Karpas-422 (cell line): Measurements from ENCODE around the gene SGCD. TPM values are rescaled to one million over a fixed set of nuclear protein-coding genes. Genes with fewer than 3 reads are reported as not detected.

Experiments used
- DNase-seq: peaks from one replicate; pipeline ENCODE4 v3.0.0-alpha.2; 2015
- H2AFZ ChIP-seq: fragments of 200-600 bp; sonication (generic); 2 replicates; pipeline ENCODE4 v1.6.1; 2014; ENCODE audit warnings: antibody characterized with exemption, low read length, mixed read lengths
- H3K27ac ChIP-seq: fragments of 200-600 bp; sonication (generic); 2 replicates; pipeline ENCODE4 v1.5.1; 2014; ENCODE audit warnings: mild to moderate bottlenecking, low read length, moderate library complexity
- H3K27me3 ChIP-seq: fragments of 200-600 bp; sonication (generic); 2 replicates; pipeline ENCODE4 v1.6.1; 2014; ENCODE audit warnings: low read length, mixed read lengths
- H3K36me3 ChIP-seq: fragments of 200-600 bp; sonication (generic); 2 replicates; pipeline ENCODE4 v1.6.1; 2014; ENCODE audit warnings: low read length, mixed read lengths; ENCODE audit not compliant: insufficient read depth
- H3K4me1 ChIP-seq: fragments of 200-600 bp; sonication (generic); 2 replicates; pipeline ENCODE4 v1.6.1; 2014; ENCODE audit warnings: mild to moderate bottlenecking, low read length, mixed read lengths
- H3K4me2 ChIP-seq: fragments of 200-600 bp; sonication (generic); 2 replicates; pipeline ENCODE4 v1.6.1; 2014; ENCODE audit warnings: low read length, low read depth, mild to moderate bottlenecking; ENCODE audit not compliant: poor library complexity, severe bottlenecking
- H3K4me3 ChIP-seq: fragments of 200-600 bp; sonication (generic); 2 replicates; pipeline ENCODE4 v1.5.1; 2014; ENCODE audit warnings: mild to moderate bottlenecking, antibody characterized with exemption, low read length, mixed read lengths
- H3K79me2 ChIP-seq: fragments of 200-600 bp; sonication (generic); 2 replicates; pipeline ENCODE4 v1.6.1; 2014; ENCODE audit warnings: mild to moderate bottlenecking, low read length, mixed read lengths
- H3K9ac ChIP-seq: fragments of 200-600 bp; sonication (generic); 2 replicates; pipeline ENCODE4 v1.6.0; 2014; ENCODE audit warnings: low read length
- H3K9me2 ChIP-seq: fragments of 200-600 bp; sonication (generic), shearing (Covaris generic); replicated peaks from 2 replicates; pipeline ENCODE4 v1.6.0; 2014; ENCODE audit warnings: mild to moderate bottlenecking, low read length, moderate library complexity; ENCODE audit not compliant: insufficient read depth
- H3K9me3 ChIP-seq: fragments of 300-700, 200-600 bp; sonication (generic); 2 replicates; pipeline ENCODE4 v1.6.1; 2014; ENCODE audit warnings: low read length, mixed read lengths
- H4K20me1 ChIP-seq: fragments of 200-600 bp; sonication (generic); 2 replicates; pipeline ENCODE4 v1.6.1; 2014; ENCODE audit warnings: mild to moderate bottlenecking, antibody characterized with exemption, low read length, low read depth; ENCODE audit not compliant: insufficient read depth
- total RNA-seq: library from RNA; depleted of rRNA; stranded (reverse); fragments of >200 nt; shearing (Covaris generic); gene quantifications from 2 replicates; pipeline ENCODE4 v1.2.3, GENCODE V29; 2014; ENCODE audit warnings: low replicate concordance

Gene SGCD
- total RNA-seq, 1 experiment from 2014 or later = not detected

- no peaks in the 10 kb centered on the region for H3K79me2 ChIP-seq
- no peaks in the 10 kb centered on the region for H3K9me2 ChIP-seq
- H3K4me2 ChIP-seq = no peak overlapping the region
- no peaks in the 10 kb centered on the region for H3K36me3 ChIP-seq
- no peaks in the 10 kb centered on the region for H3K9me3 ChIP-seq
- DNase-seq = no peak
- H3K4me3 ChIP-seq = no peak overlapping the region
- H3K9ac ChIP-seq = no peak overlapping the region
- no peak overlapping the region for H3K27ac ChIP-seq
- no peak overlapping the region for H2AFZ ChIP-seq
- no peaks in the 10 kb centered on the region for H4K20me1 ChIP-seq
- H3K27me3 ChIP-seq = no peaks in the 10 kb centered on the region
- H3K4me1 ChIP-seq = no peaks in the 10 kb centered on the region
Measured at GRCh38 chr5:156779436-156779835, 452.5 kb downstream of the SGCD start.

GRCh38 chr5:156783092-156783491 lies 456.1 kb downstream of the SGCD start:
- Histone ChIP-seq H3K9ac (no peak overlapping the region), H3K9me3 (no peaks in the 10 kb centered on the region), H3K4me1 (no peaks in the 10 kb centered on the region), H4K20me1 (no peaks in the 10 kb centered on the region), H3K9me2 (no peaks in the 10 kb centered on the region), H3K27ac (no peak overlapping the region), H2AFZ (no peak overlapping the region), H3K79me2 (no peaks in the 10 kb centered on the region), H3K36me3 (no peaks in the 10 kb centered on the region), H3K27me3 (no peaks in the 10 kb centered on the region), H3K4me3 (no peak overlapping the region), H3K4me2 (no peak overlapping the region)
- DNase-seq = no peak

DNA sequence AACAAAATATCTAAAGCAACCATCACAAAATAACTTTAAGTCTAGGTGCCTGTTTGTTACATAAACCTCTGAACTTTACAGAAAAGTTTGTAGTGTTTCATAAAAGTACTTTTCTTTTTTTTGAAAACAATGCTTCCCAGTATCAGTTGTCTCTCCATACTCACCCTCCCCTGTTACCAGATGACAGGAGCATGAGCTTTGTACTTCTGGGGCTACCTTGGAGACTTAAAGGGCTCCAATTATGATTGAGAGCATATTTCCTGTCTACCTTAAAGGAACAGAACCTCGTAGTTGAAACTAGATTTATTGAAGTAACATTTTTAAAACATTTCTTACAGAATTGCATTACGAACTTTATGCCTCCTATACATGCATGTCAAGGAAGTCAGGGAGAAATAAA lies 467.7 kb downstream of the SGCD start:
- Histone ChIP-seq H3K27ac (no peak overlapping the region), H3K36me3 (no peaks in the 10 kb centered on the region), H2AFZ (no peak overlapping the region), H3K4me2 (no peak overlapping the region), H3K79me2 (no peaks in the 10 kb centered on the region), H3K27me3 (no peaks in the 10 kb centered on the region), H3K4me1 (no peaks in the 10 kb centered on the region), H3K9me3 (no peaks in the 10 kb centered on the region), H3K4me3 (no peak overlapping the region), H4K20me1 (no peaks in the 10 kb centered on the region), H3K9me2 (no peaks in the 10 kb centered on the region), H3K9ac (no peak overlapping the region)
- DNase-seq = no peak

- no peak overlapping the region for H3K4me2 ChIP-seq
- H3K27ac ChIP-seq = no peak overlapping the region
- H3K27me3 ChIP-seq = no peaks in the 10 kb centered on the region
- no peaks in the 10 kb centered on the region for H3K4me1 ChIP-seq
- DNase-seq = no peak
- H3K79me2 ChIP-seq = no peaks in the 10 kb centered on the region
- H3K9me2 ChIP-seq = no peaks in the 10 kb centered on the region
- no peaks in the 10 kb centered on the region for H3K36me3 ChIP-seq
- H4K20me1 ChIP-seq = no peaks in the 10 kb centered on the region
- no peaks in the 10 kb centered on the region for H3K9me3 ChIP-seq
- H3K4me3 ChIP-seq = no peak overlapping the region
- no peak overlapping the region for H3K9ac ChIP-seq
- no peak overlapping the region for H2AFZ ChIP-seq
Measured at GRCh38 chr5:156798201-156798600, 471.2 kb downstream of the SGCD start.

GRCh38 chr5:156799171-156799570 lies 472.2 kb downstream of the SGCD start:
- no peaks in the 10 kb centered on the region for H3K9me2 ChIP-seq
- no peak for DNase-seq
- no peaks in the 10 kb centered on the region for H3K9me3 ChIP-seq
- H3K4me2 ChIP-seq = no peak overlapping the region
- no peak overlapping the region for H3K27ac ChIP-seq
- no peaks in the 10 kb centered on the region for H3K36me3 ChIP-seq
- no peaks in the 10 kb centered on the region for H4K20me1 ChIP-seq
- H3K4me3 ChIP-seq = no peak overlapping the region
- no peaks in the 10 kb centered on the region for H3K79me2 ChIP-seq
- H3K27me3 ChIP-seq = no peaks in the 10 kb centered on the region
- no peak overlapping the region for H2AFZ ChIP-seq
- H3K4me1 ChIP-seq = no peaks in the 10 kb centered on the region
- no peak overlapping the region for H3K9ac ChIP-seq

DNA sequence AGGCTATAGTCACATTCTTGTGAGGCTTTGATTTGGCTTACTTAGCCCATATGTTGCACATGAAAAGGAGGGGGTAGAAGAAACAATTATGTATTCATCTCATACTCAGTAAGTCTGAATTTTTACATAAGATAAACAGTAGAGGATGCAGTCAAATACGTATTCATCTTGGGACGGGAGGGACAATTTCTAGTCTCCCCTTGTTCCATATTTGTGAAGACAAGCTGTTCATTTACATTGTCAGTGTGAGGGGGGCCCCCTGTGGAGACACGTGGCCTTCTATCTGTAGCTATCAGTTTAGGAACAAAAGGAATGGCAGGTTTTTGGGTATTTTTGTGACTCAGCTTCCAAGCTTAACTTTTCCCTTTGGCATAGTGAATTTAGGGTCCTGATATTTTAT lies 474.0 kb downstream of the SGCD start:
- Histone ChIP-seq H3K27me3 (no peaks in the 10 kb centered on the region), H3K36me3 (no peaks in the 10 kb centered on the region), H3K4me1 (no peaks in the 10 kb centered on the region), H3K27ac (no peak overlapping the region), H3K9me3 (no peaks in the 10 kb centered on the region), H4K20me1 (no peaks in the 10 kb centered on the region), H3K79me2 (no peaks in the 10 kb centered on the region), H2AFZ (no peak overlapping the region), H3K4me2 (no peak overlapping the region), H3K9ac (no peak overlapping the region), H3K4me3 (no peak overlapping the region), H3K9me2 (no peaks in the 10 kb centered on the region)
- no peak for DNase-seq

DNA sequence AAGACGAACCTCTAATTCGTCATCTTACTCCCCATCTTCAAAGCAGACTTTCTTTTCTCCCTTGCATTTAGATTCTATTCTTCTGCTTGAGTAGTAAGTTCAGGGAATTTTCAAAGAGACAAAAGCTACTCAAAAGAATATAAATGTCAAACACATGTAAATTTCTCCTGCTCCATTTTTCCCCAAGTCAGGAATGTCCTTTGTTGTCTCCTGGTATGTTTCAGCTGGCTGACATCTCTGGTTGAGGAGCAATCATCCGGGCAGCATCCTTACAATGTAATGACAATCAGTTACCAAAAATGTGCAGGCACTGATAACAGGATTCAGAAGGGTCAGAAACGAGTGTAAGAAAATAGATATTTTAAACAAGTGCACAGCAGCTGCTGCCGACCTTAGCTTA lies 475.5 kb downstream of the SGCD start:
- H3K36me3 ChIP-seq = no peaks in the 10 kb centered on the region
- no peaks in the 10 kb centered on the region for H3K79me2 ChIP-seq
- no peak overlapping the region for H2AFZ ChIP-seq
- no peaks in the 10 kb centered on the region for H3K9me2 ChIP-seq
- no peaks in the 10 kb centered on the region for H3K4me1 ChIP-seq
- H3K4me3 ChIP-seq = no peak overlapping the region
- no peak for DNase-seq
- H3K4me2 ChIP-seq = no peak overlapping the region
- H3K27ac ChIP-seq = no peak overlapping the region
- no peaks in the 10 kb centered on the region for H3K9me3 ChIP-seq
- no peak overlapping the region for H3K9ac ChIP-seq
- H4K20me1 ChIP-seq = no peaks in the 10 kb centered on the region
- no peaks in the 10 kb centered on the region for H3K27me3 ChIP-seq

DNA sequence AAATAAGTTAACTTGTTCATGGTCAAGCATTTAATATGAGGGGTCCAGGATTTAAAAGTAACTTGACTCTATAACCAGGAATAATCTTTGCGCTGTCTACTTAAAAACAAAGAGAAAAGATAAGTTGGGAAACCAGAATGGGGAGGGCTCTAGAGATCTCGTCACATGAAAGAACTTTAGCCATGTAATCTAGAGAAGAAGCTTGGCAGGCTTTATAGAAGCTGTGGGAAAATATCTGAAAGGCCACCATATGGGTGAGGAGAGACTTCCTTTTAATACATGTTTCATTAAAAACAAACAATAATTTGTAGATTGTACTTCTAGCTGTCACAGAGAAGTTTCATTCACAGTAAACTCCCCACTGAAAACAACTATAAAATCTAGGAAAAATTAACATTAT lies 476.4 kb downstream of the SGCD start:
- H3K79me2 ChIP-seq = no peaks in the 10 kb centered on the region
- no peak overlapping the region for H3K4me2 ChIP-seq
- no peak overlapping the region for H3K4me3 ChIP-seq
- no peaks in the 10 kb centered on the region for H3K9me3 ChIP-seq
- H3K9ac ChIP-seq = no peak overlapping the region
- no peak overlapping the region for H3K27ac ChIP-seq
- DNase-seq = no peak
- no peaks in the 10 kb centered on the region for H3K36me3 ChIP-seq
- H3K4me1 ChIP-seq = no peaks in the 10 kb centered on the region
- H3K27me3 ChIP-seq = no peaks in the 10 kb centered on the region
- H2AFZ ChIP-seq = no peak overlapping the region
- H3K9me2 ChIP-seq = no peaks in the 10 kb centered on the region
- H4K20me1 ChIP-seq = no peaks in the 10 kb centered on the region

GRCh38 chr5:156812959-156813358 lies 486.0 kb downstream of the SGCD start:
- Histone ChIP-seq H3K36me3 (no peaks in the 10 kb centered on the region), H3K27me3 (no peaks in the 10 kb centered on the region), H3K9ac (no peak overlapping the region), H3K9me3 (no peaks in the 10 kb centered on the region), H3K4me1 (no peaks in the 10 kb centered on the region), H2AFZ (no peak overlapping the region), H3K4me3 (no peak overlapping the region), H3K4me2 (no peak overlapping the region), H3K79me2 (no peaks in the 10 kb centered on the region), H3K27ac (no peak overlapping the region), H4K20me1 (no peaks in the 10 kb centered on the region), H3K9me2 (no peaks in the 10 kb centered on the region)
- DNase-seq = no peak
